GM23248 (cell line): ENCODE data around the gene PRICKLE3. TPM values are rescaled to one million over a fixed set of nuclear protein-coding genes. Genes with fewer than 3 reads are reported as not detected.

Experiments used
- DNase-seq: peaks from one replicate; pipeline ENCODE4 v3.0.0-alpha.2; 2015
- H2AFZ ChIP-seq: fragments of 200-600 bp; sonication (generic); 2 replicates; pipeline ENCODE4 v1.6.1; 2016; ENCODE audit warnings: antibody characterized with exemption
- H3F3A ChIP-seq: fragments of 200-600 bp; sonication (generic); 2 replicates; pipeline ENCODE4 v1.6.1; 2016; ENCODE audit warnings: mild to moderate bottlenecking, antibody characterized with exemption, mixed run types; ENCODE audit not compliant: insufficient read depth
- H3K27ac ChIP-seq: fragments of 200-600 bp; sonication (generic); 2 replicates; pipeline ENCODE4 v1.5.1; 2016; ENCODE audit warnings: mild to moderate bottlenecking
- H3K27me3 ChIP-seq: fragments of 200-600 bp; sonication (generic); replicated peaks from 2 replicates; pipeline ENCODE4 v1.6.1; 2016; ENCODE audit warnings: mild to moderate bottlenecking; ENCODE audit not compliant: insufficient read depth
- H3K36me3 ChIP-seq: fragments of 200-600 bp; sonication (generic); 2 replicates; pipeline ENCODE4 v1.6.1; 2016; ENCODE audit warnings: low read depth, mild to moderate bottlenecking
- H3K4me1 ChIP-seq: fragments of 200-600 bp; sonication (generic); 2 replicates; pipeline ENCODE4 v1.6.1; 2016; ENCODE audit warnings: mild to moderate bottlenecking; ENCODE audit not compliant: insufficient read depth
- H3K4me2 ChIP-seq: fragments of 200-600 bp; sonication (generic); one replicate; pipeline ENCODE4 v1.6.1; 2016; ENCODE audit warnings: mild to moderate bottlenecking; ENCODE audit not compliant: unreplicated experiment
- H3K4me3 ChIP-seq: fragments of 200-600 bp; sonication (generic); 2 replicates; pipeline ENCODE4 v1.5.1; 2016; ENCODE audit warnings: mild to moderate bottlenecking
- H3K79me2 ChIP-seq: fragments of 200-600 bp; sonication (generic); 2 replicates; pipeline ENCODE4 v1.6.1; 2016; ENCODE audit warnings: mild to moderate bottlenecking; ENCODE audit not compliant: insufficient read depth
- H3K9ac ChIP-seq: fragments of 200-600 bp; sonication (generic); 2 replicates; pipeline ENCODE4 v1.6.1; 2016; ENCODE audit warnings: mild to moderate bottlenecking
- H3K9me2 ChIP-seq: fragments of 200-600 bp; sonication (generic); 2 replicates; pipeline ENCODE4 v1.6.1; 2016; ENCODE audit warnings: mixed run types, mild to moderate bottlenecking, moderate library complexity; ENCODE audit not compliant: insufficient read depth
- H3K9me3 ChIP-seq: fragments of 200-600 bp; sonication (generic); one replicate; pipeline ENCODE4 v1.6.1; 2017; ENCODE audit warnings: low read depth
- H4K20me1 ChIP-seq: fragments of 200-600 bp; sonication (generic); 2 replicates; pipeline ENCODE4 v1.6.0; 2016; ENCODE audit not compliant: insufficient read depth
- EZH2 ChIP-seq: fragments of 200-600 bp; sonication (generic); IDR thresholded peaks from 2 replicates; pipeline ENCODE4 v1.6.1; 2018; ENCODE audit warnings: antibody characterized with exemption, mild to moderate bottlenecking; ENCODE audit not compliant: insufficient read depth, poor library complexity, severe bottlenecking
- EZH2phosphoT487 ChIP-seq: fragments of 200-600 bp; sonication (generic); IDR thresholded peaks from 2 replicates; pipeline ENCODE4 v1.6.1; 2018; ENCODE audit warnings: antibody characterized with exemption, moderate library complexity, mild to moderate bottlenecking, low read depth; ENCODE audit not compliant: insufficient read depth
- WGBS, 2 experiments: methylation state at CpG; one replicate each; pipeline ENCODE4 v1.1.6; 2015 to 2017; ENCODE audit warnings: low lambda C conversion rate in 2 of 2, low coverage in 1 of 2; ENCODE audit errors: missing lambda C conversion rate in 2 of 2; 5-methylcytosine and 5-hydroxymethylcytosine counted together
- in situ Hi-C: fragments of 300-500 bp; cut with MboI; formaldehyde crosslinking; loops from 2 replicates; pipeline ENCODE4 v1.15.0; 2020
- polyA plus RNA-seq: library from polyadenylated mRNA; unstranded; fragments of >200 nt; fragmentation: Nextera tagmentation; extraction: Ambion mirVana; gene quantifications from 2 replicates; pipeline ENCODE4 v1.2.1, GENCODE V29; 2016
- total RNA-seq: library from RNA; depleted of rRNA; stranded (reverse); fragments of >200 nt; shearing (Covaris generic); gene quantifications from 2 replicates; pipeline ENCODE4 v1.2.3, GENCODE V29; 2014

PRICKLE3 gene
- total and polyA plus RNA-seq, 2 experiments from 2014 or later = 5.1 to 10.8 TPM

- H3F3A ChIP-seq = no peaks in the 10 kb centered on the region
- H3K9me2 ChIP-seq = no peaks in the 10 kb centered on the region
- no peaks in the 10 kb centered on the region for H4K20me1 ChIP-seq
- H3K79me2 ChIP-seq = no peaks in the 10 kb centered on the region
- DNase-seq = no peak
- H2AFZ ChIP-seq = no peak overlapping the region
- no peaks in the 10 kb centered on the region for H3K27me3 ChIP-seq
- H3K27ac ChIP-seq = no peak overlapping the region
- H3K9ac ChIP-seq = no peak overlapping the region
- no peaks in the 10 kb centered on the region for H3K36me3 ChIP-seq
- no peak overlapping the region for H3K4me3 ChIP-seq
- TF ChIP-seq EZH2phosphoT487 = no peak
- no peak for TF ChIP-seq EZH2
- H3K4me2 ChIP-seq = no peak overlapping the region
- 86% methylated on average over 2 of the region's 2 CpGs; no CpG with 5 or more reads in 1 of the 2 experiments for WGBS, 2 experiments
- no peaks in the 10 kb centered on the region for H3K4me1 ChIP-seq
- in situ Hi-C loops = no loop called here
- no peaks in the 10 kb centered on the region for H3K9me3 ChIP-seq
These were observed 41.6 kb upstream of the PRICKLE3 start for GRCh38 chrX:49227726-49228125.

DNA sequence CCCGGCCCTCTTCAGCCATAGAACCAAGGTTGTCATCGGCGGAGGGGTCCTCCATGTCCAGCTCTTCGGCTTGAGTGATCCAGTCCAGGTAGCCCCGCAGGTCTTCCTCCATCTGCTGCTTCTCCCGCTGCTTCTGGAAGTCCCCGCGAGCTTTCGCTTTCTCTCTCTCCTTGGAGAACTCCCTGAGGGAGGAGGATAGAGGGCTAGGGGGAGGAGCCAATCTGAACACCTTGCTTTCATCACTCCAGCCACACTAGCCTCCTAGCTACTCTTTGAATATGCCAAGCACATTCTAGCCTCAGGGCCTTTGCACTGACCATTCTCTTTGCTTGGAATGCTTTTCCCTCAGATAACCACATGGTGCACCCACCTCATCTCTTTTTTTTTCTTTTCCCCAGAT, 40.8 kb upstream of the PRICKLE3 start:
- Histone ChIP-seq H3K9me3 (no peaks in the 10 kb centered on the region), H3K36me3 (no peaks in the 10 kb centered on the region), H3F3A (no peaks in the 10 kb centered on the region), H2AFZ (no peak overlapping the region), H3K4me3 (no peak overlapping the region), H3K4me2 (no peak overlapping the region), H3K27ac (no peak overlapping the region), H3K9ac (no peak overlapping the region), H3K79me2 (no peaks in the 10 kb centered on the region), H3K9me2 (no peaks in the 10 kb centered on the region), H3K27me3 (no peaks in the 10 kb centered on the region), H4K20me1 (no peaks in the 10 kb centered on the region), H3K4me1 (no peaks in the 10 kb centered on the region)
- WGBS, 2 experiments = 88 to 98% methylated on average over 8 of the region's 9 CpGs
- no peak for DNase-seq
- TF ChIP-seq EZH2 (no peak), EZH2phosphoT487 (no peak)
- in situ Hi-C loops = no loop called here

DNA sequence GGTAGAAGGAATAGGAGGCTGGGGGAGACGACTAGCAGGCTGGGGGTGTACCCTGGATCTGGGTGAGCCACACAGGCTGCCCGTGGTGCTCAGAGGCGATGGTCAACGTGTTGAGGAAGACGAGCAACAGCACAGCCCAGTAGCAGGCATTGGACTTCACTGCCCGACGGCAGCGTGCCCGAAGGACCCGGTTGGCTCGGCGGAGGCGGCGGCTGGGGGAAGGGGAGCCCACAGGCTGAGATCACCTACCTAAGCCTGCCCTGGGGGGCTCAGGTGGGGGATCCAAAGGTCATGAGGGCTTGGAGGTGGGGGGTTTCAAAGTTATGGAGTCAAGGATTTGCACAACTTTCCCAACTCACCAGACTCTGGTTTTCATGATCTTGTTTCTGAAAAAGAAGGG, 39.7 kb upstream of the PRICKLE3 start:
- Histone ChIP-seq H3K27ac (no peak overlapping the region), H3K79me2 (no peaks in the 10 kb centered on the region), H4K20me1 (no peaks in the 10 kb centered on the region), H3K36me3 (no peaks in the 10 kb centered on the region), H3K9me3 (no peaks in the 10 kb centered on the region), H3K4me3 (no peak overlapping the region), H3K4me1 (no peaks in the 10 kb centered on the region), H3K9me2 (no peaks in the 10 kb centered on the region), H3K9ac (no peak overlapping the region), H3K27me3 (no peaks in the 10 kb centered on the region), H2AFZ (no peak overlapping the region), H3K4me2 (no peak overlapping the region), H3F3A (no peaks in the 10 kb centered on the region)
- in situ Hi-C loops = no loop called here
- WGBS, 2 experiments = 66 to 71% methylated on average over 5 to 10 of the region's 14 CpGs
- TF ChIP-seq EZH2phosphoT487 (no peak), EZH2 (no peak)
- DNase-seq = no peak

DNA sequence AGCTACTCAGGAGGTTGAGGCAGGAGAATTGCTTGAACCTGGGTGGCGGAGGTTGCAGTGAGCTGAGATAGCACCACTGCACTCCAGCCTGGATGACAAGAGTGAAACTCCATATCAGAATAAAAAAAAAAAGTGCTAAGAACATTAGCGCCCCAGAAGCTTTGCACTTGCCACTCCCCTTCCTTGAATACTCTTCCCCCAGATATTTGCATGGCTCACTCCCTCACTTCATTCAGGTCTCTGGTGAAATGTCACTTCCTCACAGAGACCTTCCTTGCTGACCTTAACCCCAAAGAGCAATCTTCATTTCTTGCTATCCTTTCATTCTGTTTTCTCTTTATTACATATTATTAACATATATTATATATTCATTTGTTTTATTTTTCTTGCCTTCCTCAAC, 35.7 kb upstream of the PRICKLE3 start:
- 67 to 90% methylated on average over 2 of the region's 2 CpGs for WGBS, 2 experiments
- Histone ChIP-seq H4K20me1 (no peaks in the 10 kb centered on the region), H3K27ac (no peak overlapping the region), H3K4me3 (no peak overlapping the region), H3K9me3 (no peaks in the 10 kb centered on the region), H2AFZ (no peak overlapping the region), H3K4me1 (no peaks in the 10 kb centered on the region), H3K4me2 (no peak overlapping the region), H3F3A (no peaks in the 10 kb centered on the region), H3K79me2 (no peaks in the 10 kb centered on the region), H3K27me3 (no peaks in the 10 kb centered on the region), H3K36me3 (no peaks in the 10 kb centered on the region), H3K9me2 (no peaks in the 10 kb centered on the region), H3K9ac (no peak overlapping the region)
- in situ Hi-C loops = no loop called here
- TF ChIP-seq EZH2phosphoT487 (no peak), EZH2 (no peak)
- no peak for DNase-seq

DNA sequence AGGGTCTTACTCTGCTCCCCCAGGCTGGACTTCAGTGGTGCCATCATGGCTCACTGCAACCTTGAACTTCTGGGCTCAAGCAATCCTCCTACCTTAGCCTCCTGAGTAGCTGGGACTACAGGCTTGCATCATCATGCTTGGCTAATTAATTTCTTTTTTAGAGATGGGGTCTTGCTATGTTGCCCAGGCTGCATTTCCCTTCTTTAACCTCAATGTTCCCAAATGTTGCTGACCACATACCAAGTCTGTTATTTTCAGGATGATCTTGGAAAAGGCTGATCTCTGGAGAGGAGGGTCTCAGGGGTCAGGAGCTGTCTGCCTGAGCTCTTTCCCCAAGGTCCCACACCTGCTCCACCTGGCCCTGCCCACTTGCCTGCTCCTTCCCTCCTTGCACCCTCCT, 33.9 kb upstream of the PRICKLE3 start:
- Histone ChIP-seq H3K27ac (no peak overlapping the region), H3K9me3 (no peaks in the 10 kb centered on the region), H3K4me2 (no peak overlapping the region), H2AFZ (no peak overlapping the region), H3K4me3 (no peak overlapping the region), H3K27me3 (no peaks in the 10 kb centered on the region), H3K9me2 (no peaks in the 10 kb centered on the region), H3K36me3 (no peaks in the 10 kb centered on the region), H3K79me2 (no peaks in the 10 kb centered on the region), H3K4me1 (no peaks in the 10 kb centered on the region), H4K20me1 (no peaks in the 10 kb centered on the region), H3F3A (no peaks in the 10 kb centered on the region), H3K9ac (no peak overlapping the region)
- TF ChIP-seq EZH2 = no peak
- no peak for TF ChIP-seq EZH2phosphoT487
- in situ Hi-C loops = no loop called here
- no peak for DNase-seq
